Activated CD4-positive, alpha-beta memory T cell treated with anti-CD3 and anti-CD28 coated beads, Interleukin-2, amount 10 ng/mL, durations not matched to agents 7 days and 5 days (primary cell): ENCODE data around the gene CATSPERZ. TPM values are rescaled to one million over a fixed set of nuclear protein-coding genes. Genes with fewer than 3 reads are reported as not detected.
A peak's percentile ranks its signal among the peaks of the same experiment; 100 is the strongest.

ENCODE experiments used
- CTCF ChIA-PET: fragments of 350-600 bp; sonication (Branson Sonifier 250); formaldehyde crosslinking; loops from one replicate; lab custom pipeline; 2021; ENCODE audit warnings: antibody characterized with exemption, inconsistent platforms; lab: Charles Lee
- POLR2A ChIA-PET: fragments of 350-600 bp; sonication (Branson Sonifier 250); formaldehyde crosslinking; loops from one replicate; lab custom pipeline; 2021; ENCODE audit warnings: antibody characterized with exemption; lab: Charles Lee
- DNase-seq: peaks from one replicate; pipeline ENCODE4 v3.0.0-alpha.2; 2020
- H3K27ac Mint-ChIP-seq: one replicate; pipeline ENCODE4 v1.8.0; 2021; ENCODE audit warnings: mild to moderate bottlenecking, mixed read lengths
- H3K27me3 Mint-ChIP-seq: one replicate; pipeline ENCODE4 v1.8.0; 2021; ENCODE audit warnings: mixed read lengths
- H3K36me3 Mint-ChIP-seq: one replicate; pipeline ENCODE4 v1.8.0; 2021; ENCODE audit warnings: low read depth, mixed read lengths
- H3K4me1 Mint-ChIP-seq: one replicate; pipeline ENCODE4 v1.8.0; 2021; ENCODE audit warnings: mixed read lengths
- H3K4me3 Mint-ChIP-seq: one replicate; pipeline ENCODE4 v1.8.0; 2021; ENCODE audit warnings: mild to moderate bottlenecking, mixed read lengths
- H3K9me3 Mint-ChIP-seq: one replicate; pipeline ENCODE4 v1.8.0; 2021; ENCODE audit warnings: mixed read lengths
- total RNA-seq, 2 experiments: library from RNA; stranded (reverse); gene quantifications; one replicate each; pipeline ENCODE4 v1.2.3, GENCODE V29; 2021

Gene CATSPERZ
- total RNA-seq, 2 experiments from 2014 or later, result not detected

DNA sequence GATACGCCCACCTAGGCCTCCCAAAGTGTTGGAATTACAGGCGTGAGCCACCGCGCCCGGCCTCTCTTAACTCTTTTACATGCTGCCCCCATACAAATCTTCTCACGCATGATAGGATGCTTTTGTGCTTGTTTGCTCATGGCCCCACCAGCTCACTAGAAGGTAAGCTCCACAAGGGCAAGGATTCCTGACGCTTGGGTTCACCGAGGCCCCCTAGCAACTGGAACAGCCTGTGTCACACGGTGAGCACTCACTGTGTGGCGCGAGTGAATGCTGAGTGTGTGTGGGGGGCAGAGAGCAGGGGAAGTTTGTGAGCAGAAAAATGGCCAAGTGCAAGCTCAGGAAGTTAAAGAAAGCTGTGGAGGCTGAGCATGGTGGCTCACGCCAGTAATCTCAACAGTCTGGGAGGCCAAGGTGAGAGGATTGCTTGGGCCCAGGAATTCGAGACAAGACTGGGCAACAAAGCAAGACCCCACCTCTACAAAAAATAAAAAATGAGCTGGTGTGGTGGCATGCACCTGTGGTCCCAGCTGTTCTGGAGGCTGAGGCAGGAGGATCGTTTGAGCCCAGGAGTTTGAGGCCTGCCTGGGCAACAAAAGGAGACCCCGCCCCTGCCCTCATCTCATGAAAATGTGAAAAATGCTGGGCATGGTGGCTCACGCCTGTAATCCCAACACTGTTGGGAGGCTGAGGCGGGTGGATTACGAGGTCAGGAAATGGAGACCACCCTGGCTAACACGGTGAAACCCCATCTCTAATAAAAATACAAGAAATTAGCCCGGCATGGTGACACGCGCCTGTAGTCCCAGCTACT is 18.0 kb upstream of the CATSPERZ start:
- no peaks in the 10 kb centered on the region for H3K9me3 Mint-ChIP-seq
- no peaks in the 10 kb centered on the region for H3K27me3 Mint-ChIP-seq
- peaks cover 16% of the 10 kb centered on the region for H3K36me3 Mint-ChIP-seq
- no peak for DNase-seq
- no peak overlapping the region for H3K4me3 Mint-ChIP-seq
- CTCF ChIA-PET, result interaction anchor here (4.4 to 4.7 kb wide), 2 partner anchors 11 to 76 kb away, joined by 27 to 36 read pairs; partner anchors contain the start of gene FERMT3
- POLR2A ChIA-PET, result interaction anchor here (5.7 to 11.0 kb wide), 2 partner anchors 12 to 22 kb away, joined by 41 to 161 read pairs; partner anchors contain the start of gene ESRRA
- H3K4me1 Mint-ChIP-seq, result peaks cover 33% of the 10 kb centered on the region
- no peak overlapping the region for H3K27ac Mint-ChIP-seq

DNA sequence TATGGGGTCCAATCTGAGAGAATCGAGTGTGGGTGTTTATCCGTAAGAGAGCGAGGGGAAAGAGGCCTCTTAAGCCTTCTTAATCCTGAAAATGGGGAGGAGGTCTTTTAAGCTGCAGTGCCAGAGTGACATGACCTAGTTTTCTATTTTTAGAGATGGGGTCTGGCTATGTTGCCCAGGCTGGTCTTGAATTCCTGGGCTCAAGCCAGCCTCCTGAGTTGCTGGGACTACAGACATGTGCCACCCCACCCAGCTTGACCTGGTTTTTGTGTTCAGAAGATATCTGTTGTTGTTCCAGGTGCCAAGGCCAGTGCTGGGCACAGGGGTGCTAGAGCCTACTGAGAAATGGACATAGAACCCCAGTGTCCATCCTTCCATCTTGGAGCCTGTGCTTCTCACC is 17.1 kb upstream of the CATSPERZ start:
- DNase-seq, result no peak
- peaks cover 33% of the 10 kb centered on the region for H3K4me1 Mint-ChIP-seq
- H3K4me3 Mint-ChIP-seq, result peak overlapping the region; percentile 83
- ChIA-PET CTCF (interaction anchor here (3.0 to 4.7 kb wide), 3 partner anchors 12 to 77 kb away, joined by 27 to 42 read pairs (median 36); partner anchors contain the start of genes CATSPERZ and FERMT3), POLR2A (interaction anchor here (1.6 to 11.0 kb wide), 5 partner anchors 13 to 76 kb away, joined by 3 to 161 read pairs (median 23); partner anchors contain the start of genes ESRRA, FERMT3 and PPP1R14B)
- no peaks in the 10 kb centered on the region for H3K9me3 Mint-ChIP-seq
- H3K27ac Mint-ChIP-seq, result peak overlapping the region; percentile 4
- peaks cover 16% of the 10 kb centered on the region for H3K36me3 Mint-ChIP-seq
- H3K27me3 Mint-ChIP-seq, result no peaks in the 10 kb centered on the region

DNA sequence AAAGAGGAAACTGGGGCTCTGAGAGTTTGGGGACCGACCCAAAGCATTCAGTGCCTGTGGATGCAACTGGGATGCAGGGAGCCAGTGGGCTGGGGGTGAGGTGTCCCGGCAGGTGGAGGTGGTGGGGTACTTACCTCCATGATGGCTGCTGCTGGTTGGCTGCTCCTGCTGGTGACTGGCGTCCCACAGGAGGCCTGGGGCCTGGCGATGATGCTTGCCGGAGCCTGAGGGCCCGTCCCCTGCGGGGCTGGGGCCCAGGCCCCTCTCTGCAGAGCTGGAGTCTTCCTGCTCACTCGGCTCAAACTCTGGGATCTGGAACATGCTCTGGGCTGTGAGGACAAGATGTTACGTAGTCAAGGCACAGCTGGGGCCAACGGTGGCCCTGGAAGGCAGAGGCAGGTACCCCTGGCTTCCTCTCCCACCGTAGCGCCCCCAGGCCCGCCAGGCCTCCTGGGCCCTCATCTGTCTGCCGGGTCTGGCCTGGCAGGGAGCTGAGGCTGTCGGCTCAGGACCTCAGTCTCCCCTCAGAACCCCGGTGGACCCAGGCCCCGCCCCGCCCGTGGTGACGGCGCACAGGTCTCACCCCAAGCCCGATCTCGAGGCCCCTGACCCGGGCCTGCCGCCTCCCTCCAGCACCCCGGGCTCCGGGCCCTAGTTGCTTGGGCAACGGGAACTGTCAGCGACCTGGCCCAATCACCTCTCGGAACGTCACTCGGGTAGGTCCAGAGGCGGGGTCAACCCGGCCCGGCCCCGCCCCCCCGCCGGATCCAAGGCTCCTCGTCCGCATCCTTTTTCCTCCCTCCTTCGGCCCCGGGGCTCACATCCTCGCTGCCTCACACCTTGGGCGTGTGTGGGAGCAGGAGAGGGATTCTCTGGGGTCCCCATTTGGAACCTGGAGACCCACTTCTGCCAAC is 15.9 kb upstream of the CATSPERZ start, which contains the start of gene BAD:
BAD (minus strand) TSS at position 618 of the 914 bp plus-strand sequence; CDS start at position 321, 297 bp downstream.
- Mint-ChIP-seq H3K4me3 (peak within 1 kb of the TSS; percentile 83), H3K27ac (peak within 1 kb of the TSS; percentile 82), H3K9me3 (no peaks in the 10 kb centered on the region), H3K36me3 (peaks cover 10% of the 10 kb centered on the region), H3K4me1 (peaks cover 28% of the 10 kb centered on the region), H3K27me3 (no peaks in the 10 kb centered on the region)
- peak; percentile 95 for DNase-seq
- CTCF ChIA-PET, result interaction anchor here (1.2 to 4.7 kb wide), 5 partner anchors 13 to 78 kb away, joined by 5 to 42 read pairs (median 27); partner anchors contain the start of genes CATSPERZ, FERMT3, PRDX5 and TRMT112
- POLR2A ChIA-PET, result interaction anchor here (1.0 to 11.0 kb wide), 14 partner anchors 8 to 99 kb away, joined by 3 to 161 read pairs (median 8); partner anchors contain the start of genes CATSPERZ, ESRRA, FERMT3 and FKBP2

DNA sequence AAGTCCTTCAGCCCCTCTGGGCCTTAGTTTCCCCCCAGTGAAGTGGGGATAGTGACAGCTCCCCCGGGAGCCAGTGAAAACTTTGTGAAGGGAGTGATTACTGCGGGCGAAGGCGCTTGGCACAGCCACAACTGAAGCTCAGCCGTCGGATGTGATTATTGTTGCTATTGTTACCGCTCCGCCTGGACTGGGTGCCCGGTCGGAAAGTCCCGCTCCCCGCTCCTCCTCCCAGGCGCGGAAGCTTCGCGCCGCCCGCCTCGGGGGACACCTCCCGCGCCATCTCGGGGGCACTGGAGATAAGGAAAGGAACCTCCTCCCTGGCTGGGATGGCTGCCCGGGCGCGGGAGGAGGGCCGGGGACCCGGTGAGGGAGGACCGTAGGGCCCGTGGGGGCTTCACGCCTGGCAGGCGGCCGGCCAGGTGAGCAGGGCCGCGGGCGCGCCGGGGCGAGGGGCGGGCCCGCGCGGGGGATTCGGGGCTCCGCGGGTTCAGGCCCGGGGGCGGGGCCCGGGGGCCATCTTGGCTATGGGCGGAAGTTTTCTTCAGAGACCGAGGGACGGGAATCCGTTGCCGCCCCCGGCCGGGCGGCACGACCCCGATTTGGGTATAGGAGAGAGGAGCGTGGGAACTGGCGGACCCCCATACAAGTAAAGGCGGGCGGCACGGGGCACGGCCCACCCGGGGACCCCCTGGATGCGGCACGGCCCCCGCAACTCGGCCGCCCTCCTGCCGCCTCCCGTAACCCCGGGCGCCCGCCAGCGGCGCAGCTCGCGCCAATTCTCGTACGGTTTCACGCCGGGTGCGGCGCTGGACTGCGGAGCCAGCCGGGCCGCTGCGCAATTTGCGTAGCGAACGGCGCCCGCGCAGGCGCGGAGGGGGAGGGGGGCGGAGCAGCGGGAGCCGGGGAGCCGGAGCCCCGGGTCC is 14.9 kb upstream of the CATSPERZ start, which contains the start of gene GPR137:
GPR137 (plus strand) TSS at position 887 of the 923 bp plus-strand sequence. CDS start 677 bp downstream, outside the sequence.
- peak within 1 kb of the TSS; percentile 82 for H3K27ac Mint-ChIP-seq
- no peaks in the 10 kb centered on the region for H3K9me3 Mint-ChIP-seq
- H3K4me3 Mint-ChIP-seq, result peak within 1 kb of the TSS; percentile 83
- peaks cover 28% of the 10 kb centered on the region for H3K4me1 Mint-ChIP-seq
- CTCF ChIA-PET, result interaction anchor here (0.7 to 4.7 kb wide), 7 partner anchors 14 to 79 kb away, joined by 3 to 42 read pairs (median 5); partner anchors contain the start of genes CATSPERZ, FERMT3, FKBP2 and PRDX5
- peaks cover 2% of the 10 kb centered on the region for H3K27me3 Mint-ChIP-seq
- peak; percentile 90 for DNase-seq
- POLR2A ChIA-PET, result interaction anchor here (1.0 to 11.0 kb wide), 13 partner anchors 9 to 100 kb away, joined by 3 to 161 read pairs (median 8); partner anchors contain the start of genes CATSPERZ, ESRRA, FERMT3 and FKBP2
- H3K36me3 Mint-ChIP-seq, result peaks cover 10% of the 10 kb centered on the region

DNA sequence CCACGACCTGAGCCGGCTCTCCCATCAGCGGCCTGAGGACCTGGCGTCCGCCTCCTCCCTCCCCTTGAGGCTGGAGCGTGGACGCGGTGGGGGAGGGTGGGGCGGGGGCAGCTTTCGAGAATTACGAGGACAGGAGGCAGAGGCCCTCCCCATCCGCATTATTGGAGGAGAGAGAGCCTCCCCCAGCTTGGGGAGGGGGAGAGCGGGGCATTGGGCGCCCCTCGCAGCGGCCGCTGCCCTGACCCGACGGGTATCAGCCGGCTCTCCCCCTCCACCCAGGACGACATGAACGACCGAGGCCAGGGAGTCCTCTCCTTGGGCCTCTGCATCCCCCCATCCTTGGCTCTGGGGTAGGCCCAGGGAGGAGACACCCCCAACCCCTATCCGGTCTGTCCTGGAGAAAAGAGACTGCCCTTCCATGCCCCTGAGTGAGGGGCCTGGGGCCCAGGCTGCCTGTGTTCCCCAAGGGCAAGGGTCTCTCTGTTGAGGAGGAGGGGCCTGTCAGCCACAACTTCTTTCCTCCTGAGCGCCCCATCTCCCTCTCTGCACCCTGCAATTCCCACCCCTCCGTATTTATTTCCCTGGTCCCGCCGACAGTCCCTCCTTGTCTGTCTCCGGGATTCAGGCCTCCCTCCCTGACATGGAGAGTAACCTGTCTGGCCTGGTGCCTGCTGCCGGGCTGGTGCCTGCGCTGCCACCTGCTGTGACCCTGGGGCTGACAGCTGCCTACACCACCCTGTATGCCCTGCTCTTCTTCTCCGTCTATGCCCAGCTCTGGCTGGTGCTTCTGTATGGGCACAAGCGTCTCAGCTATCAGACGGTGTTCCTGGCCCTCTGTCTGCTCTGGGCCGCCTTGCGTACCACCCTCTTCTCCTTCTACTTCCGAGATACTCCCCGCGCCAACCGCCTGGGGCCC is 14.0 kb upstream of the CATSPERZ start:
- Mint-ChIP-seq H3K4me3 (peak overlapping the region; percentile 79), H3K27me3 (peaks cover 11% of the 10 kb centered on the region), H3K4me1 (peaks cover 32% of the 10 kb centered on the region), H3K27ac (peak overlapping the region; percentile 70), H3K36me3 (peaks cover 14% of the 10 kb centered on the region), H3K9me3 (no peaks in the 10 kb centered on the region)
- ChIA-PET POLR2A (interaction anchor here (1.6 to 11.0 kb wide), 8 partner anchors 10 to 101 kb away, joined by 3 to 161 read pairs (median 13); partner anchors contain the start of genes CATSPERZ, ESRRA, FERMT3 and STIP1), CTCF (interaction anchor here (0.7 to 4.7 kb wide), 7 partner anchors 15 to 83 kb away, joined by 3 to 42 read pairs (median 4); partner anchors contain the start of genes CATSPERZ, FERMT3 and FKBP2)
- DNase-seq, result peak; percentile 53

DNA sequence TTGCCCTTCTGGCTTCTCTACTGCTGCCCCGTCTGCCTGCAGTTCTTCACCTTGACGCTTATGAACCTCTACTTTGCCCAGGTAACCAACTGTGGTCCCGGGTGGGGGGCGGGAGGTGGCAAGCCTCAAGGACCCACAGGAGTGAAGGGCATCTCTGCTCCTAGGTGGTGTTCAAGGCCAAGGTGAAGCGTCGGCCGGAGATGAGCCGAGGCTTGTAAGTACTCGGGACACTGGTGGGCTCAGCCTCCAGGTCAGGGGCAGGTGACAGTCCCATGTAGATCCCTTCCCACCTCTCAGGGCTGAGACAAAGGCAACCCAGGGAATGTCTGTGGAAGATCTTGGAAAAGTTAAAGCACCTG is 13.4 kb upstream of the CATSPERZ start:
- H3K4me3 Mint-ChIP-seq, result peak overlapping the region; percentile 79
- peak overlapping the region; percentile 70 for H3K27ac Mint-ChIP-seq
- H3K9me3 Mint-ChIP-seq, result no peaks in the 10 kb centered on the region
- peaks cover 10% of the 10 kb centered on the region for H3K36me3 Mint-ChIP-seq
- peaks cover 11% of the 10 kb centered on the region for H3K27me3 Mint-ChIP-seq
- CTCF ChIA-PET, result interaction anchor here (0.8 to 4.7 kb wide), 3 partner anchors 17 to 83 kb away, joined by 3 to 27 read pairs (median 4); partner anchors contain the start of gene FERMT3
- H3K4me1 Mint-ChIP-seq, result peaks cover 28% of the 10 kb centered on the region
- DNase-seq, result no peak
- POLR2A ChIA-PET, result interaction anchor here (1.6 to 11.0 kb wide), 4 partner anchors 17 to 62 kb away, joined by 3 to 161 read pairs (median 24); partner anchors contain the start of gene ESRRA

DNA sequence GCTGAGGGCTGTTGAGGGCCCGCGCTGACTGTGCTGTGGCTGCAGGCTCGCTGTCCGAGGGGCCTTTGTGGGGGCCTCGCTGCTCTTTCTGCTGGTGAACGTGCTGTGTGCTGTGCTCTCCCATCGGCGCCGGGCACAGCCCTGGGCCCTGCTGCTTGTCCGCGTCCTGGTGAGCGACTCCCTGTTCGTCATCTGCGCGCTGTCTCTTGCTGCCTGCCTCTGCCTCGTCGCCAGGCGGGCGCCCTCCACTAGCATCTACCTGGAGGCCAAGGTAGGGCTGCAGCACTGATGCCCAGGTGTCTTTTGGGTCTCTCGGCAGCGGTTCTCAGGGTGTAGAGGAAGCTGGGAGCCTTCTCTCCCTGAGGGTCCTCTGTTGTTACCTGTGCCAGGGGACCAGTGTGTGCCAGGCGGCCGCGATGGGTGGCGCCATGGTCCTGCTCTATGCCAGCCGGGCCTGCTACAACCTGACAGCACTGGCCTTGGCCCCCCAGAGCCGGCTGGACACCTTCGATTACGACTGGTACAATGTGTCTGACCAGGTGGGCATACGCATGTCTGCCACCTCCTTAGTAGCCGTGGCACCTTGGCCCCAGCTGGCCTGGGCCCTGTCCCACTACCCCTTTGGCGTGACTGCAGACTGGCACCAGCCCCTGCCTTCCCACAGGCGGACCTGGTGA is 12.3 kb upstream of the CATSPERZ start:
- H3K4me1 Mint-ChIP-seq, result peaks cover 27% of the 10 kb centered on the region
- peaks cover 6% of the 10 kb centered on the region for H3K36me3 Mint-ChIP-seq
- no peak overlapping the region for H3K4me3 Mint-ChIP-seq
- no peak for DNase-seq
- H3K27me3 Mint-ChIP-seq, result peaks cover 14% of the 10 kb centered on the region
- ChIA-PET CTCF (interaction anchor here (1.7 to 2.2 kb wide), 3 partner anchors 14 to 17 kb away, joined by 4 to 8 read pairs (median 6); no protein-coding TSS in a partner anchor), POLR2A (interaction anchor here (1.6 to 11.0 kb wide), 2 partner anchors 18 to 24 kb away, joined by 3 to 161 read pairs; no protein-coding TSS in a partner anchor)
- no peaks in the 10 kb centered on the region for H3K9me3 Mint-ChIP-seq
- no peak overlapping the region for H3K27ac Mint-ChIP-seq

DNA sequence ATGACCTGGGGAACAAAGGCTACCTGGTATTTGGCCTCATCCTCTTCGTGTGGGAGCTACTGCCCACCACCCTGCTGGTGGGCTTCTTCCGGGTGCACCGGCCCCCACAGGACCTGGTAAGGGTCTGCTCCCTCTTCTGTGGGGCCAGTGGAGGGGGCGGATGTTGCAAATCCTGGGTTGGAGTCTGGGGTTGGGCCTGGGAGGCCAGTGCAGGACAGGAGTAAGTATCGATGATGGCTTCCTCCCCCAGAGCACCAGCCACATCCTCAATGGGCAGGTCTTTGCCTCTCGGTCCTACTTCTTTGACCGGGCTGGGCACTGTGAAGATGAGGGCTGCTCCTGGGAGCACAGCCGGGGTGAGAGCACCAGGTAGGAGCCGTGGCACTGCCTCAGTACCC is 11.8 kb upstream of the CATSPERZ start:
- DNase-seq, result no peak
- peaks cover 19% of the 10 kb centered on the region for H3K27me3 Mint-ChIP-seq
- H3K9me3 Mint-ChIP-seq, result no peaks in the 10 kb centered on the region
- POLR2A ChIA-PET, result interaction anchor here (11.0 kb wide), 1 partner anchor 18 kb away, joined by 161 read pairs; no protein-coding TSS in a partner anchor
- peaks cover 6% of the 10 kb centered on the region for H3K36me3 Mint-ChIP-seq
- peaks cover 24% of the 10 kb centered on the region for H3K4me1 Mint-ChIP-seq
- CTCF ChIA-PET, result interaction anchor here (0.6 to 2.2 kb wide), 4 partner anchors 13 to 100 kb away, joined by 3 to 8 read pairs (median 4); no protein-coding TSS in a partner anchor
- H3K27ac Mint-ChIP-seq, result no peak overlapping the region
- no peak overlapping the region for H3K4me3 Mint-ChIP-seq

DNA sequence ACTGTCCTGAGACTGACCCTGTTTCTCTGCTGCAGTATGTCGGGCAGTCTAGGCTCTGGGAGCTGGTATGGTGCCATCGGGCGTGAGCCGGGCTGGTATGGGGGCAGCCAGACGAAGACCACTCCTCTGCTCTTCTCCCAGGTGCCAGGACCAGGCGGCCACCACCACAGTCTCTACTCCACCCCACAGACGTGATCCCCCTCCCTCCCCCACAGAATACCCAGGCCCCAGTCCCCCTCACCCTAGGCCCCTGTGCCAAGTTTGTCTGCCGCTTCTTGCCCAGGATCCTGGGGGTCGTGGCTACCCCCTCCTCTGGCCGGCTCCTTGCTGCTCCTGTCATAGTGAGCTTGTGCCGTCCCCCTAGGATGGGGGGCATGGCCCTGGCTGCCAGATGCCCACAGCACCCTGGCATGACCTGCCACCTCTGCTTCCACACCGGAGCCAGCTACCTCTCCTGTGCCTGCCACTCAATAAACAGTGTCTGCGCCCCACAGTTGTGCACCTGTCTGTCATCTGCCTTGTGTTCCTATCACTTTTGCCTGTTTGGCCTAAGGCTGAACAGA is 11.1 kb upstream of the CATSPERZ start:
- Mint-ChIP-seq H3K27me3 (peaks cover 26% of the 10 kb centered on the region), H3K4me1 (peaks cover 22% of the 10 kb centered on the region), H3K4me3 (no peak overlapping the region), H3K36me3 (peaks cover 6% of the 10 kb centered on the region), H3K27ac (no peak overlapping the region), H3K9me3 (no peaks in the 10 kb centered on the region)
- CTCF ChIA-PET, result interaction anchor here (0.6 to 2.4 kb wide), 6 partner anchors 12 to 101 kb away, joined by 3 to 13 read pairs (median 5); no protein-coding TSS in a partner anchor
- DNase-seq, result no peak
- POLR2A ChIA-PET, result interaction anchor here (1.0 to 11.0 kb wide), 3 partner anchors 13 to 29 kb away, joined by 3 to 161 read pairs (median 6); partner anchors contain the start of gene PRDX5
